Activated CD8-positive, alpha-beta memory T cell treated with anti-CD3 and anti-CD28 coated beads, Interleukin-2, amount 50 U/mL, for 48 hours (primary cell): ENCODE data around the gene CMTM4.
A peak's percentile ranks its signal among the peaks of the same experiment; 100 is the strongest.
"Not testable (repeated sequence)": the region's sequence is repeated elsewhere in the genome, so short reads cannot be mapped to it uniquely, and the experiment has no call there.

Experiments
- DNase-seq: peaks from one replicate; pipeline ENCODE4 v3.0.0-alpha.2; 2020

The CMTM4 gene

DNA sequence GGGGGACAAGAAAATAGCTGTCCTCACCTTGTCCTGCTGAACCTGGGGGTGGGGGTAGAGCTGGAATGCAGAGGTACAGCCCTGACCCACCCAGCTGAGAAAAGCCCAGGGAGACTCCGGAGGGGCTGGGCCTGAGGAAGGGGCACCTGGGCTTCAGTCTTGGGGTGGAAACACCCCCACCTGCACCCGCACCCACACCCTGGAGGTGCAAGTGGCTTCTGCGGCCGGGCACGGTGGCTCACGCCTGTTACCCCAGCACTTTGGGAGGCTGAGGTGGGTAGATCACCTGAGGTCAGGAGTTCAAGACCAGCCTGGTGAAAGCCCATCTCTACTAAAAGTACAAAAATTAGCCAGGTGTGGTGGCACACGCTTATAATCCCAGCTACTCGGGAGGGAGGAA lies 84.6 kb downstream of the CMTM4 start:
- DNase-seq: not testable (repeated sequence)

DNA sequence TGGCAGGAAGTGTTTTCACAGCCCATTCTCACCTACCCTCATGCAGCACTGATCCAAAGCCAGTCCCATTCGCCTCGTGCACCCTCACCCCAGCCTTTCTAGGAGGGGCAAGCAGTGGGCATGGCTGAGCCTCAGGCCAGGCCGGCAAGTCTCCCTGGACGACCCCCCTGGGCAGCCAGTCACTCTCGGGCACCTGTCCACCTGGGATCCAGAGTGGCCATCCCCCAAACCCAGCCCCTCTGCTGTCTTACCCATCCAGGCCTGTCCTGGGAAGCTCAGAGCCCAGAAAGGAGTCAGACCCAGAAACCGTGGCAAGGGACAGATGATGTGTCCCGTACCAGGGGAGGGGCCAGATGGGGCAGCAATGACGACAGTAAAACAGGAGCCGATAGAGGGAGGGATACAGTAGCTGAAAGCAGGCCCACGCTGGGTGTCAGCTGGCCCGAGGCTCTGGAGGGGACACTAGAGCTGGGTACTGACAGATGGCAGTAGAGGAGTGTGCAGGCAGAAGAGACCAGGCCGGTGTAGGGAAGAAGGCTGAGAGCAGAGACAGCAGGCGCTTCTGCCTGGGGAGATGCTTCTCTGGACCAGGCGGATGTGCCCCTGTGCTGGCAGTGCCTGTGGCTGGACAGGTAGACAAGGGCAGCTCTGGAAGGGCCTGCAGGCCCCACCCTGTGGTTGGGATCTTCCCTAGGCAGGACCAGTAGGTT lies 86.3 kb downstream of the CMTM4 start:
- no peak for DNase-seq

DNA sequence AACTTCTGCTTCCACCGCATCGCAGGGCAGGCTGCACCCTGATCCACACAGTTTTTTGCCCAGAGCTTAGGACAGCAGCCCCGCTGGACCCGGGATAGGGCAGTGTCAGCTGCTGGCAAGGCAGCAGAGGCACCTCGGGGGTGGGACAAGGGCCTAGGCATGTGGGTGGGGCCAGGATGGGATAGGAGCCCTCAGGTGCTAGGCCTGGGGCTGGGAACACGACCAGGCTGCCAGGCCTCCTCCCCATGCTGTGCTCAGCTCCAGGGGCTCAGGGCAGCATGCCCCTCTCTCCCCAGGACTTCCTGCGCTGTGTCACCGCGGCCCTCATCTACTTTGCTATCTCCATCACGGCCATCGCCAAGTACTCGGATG lies 87.4 kb downstream of the CMTM4 start:
- DNase-seq: no peak

DNA sequence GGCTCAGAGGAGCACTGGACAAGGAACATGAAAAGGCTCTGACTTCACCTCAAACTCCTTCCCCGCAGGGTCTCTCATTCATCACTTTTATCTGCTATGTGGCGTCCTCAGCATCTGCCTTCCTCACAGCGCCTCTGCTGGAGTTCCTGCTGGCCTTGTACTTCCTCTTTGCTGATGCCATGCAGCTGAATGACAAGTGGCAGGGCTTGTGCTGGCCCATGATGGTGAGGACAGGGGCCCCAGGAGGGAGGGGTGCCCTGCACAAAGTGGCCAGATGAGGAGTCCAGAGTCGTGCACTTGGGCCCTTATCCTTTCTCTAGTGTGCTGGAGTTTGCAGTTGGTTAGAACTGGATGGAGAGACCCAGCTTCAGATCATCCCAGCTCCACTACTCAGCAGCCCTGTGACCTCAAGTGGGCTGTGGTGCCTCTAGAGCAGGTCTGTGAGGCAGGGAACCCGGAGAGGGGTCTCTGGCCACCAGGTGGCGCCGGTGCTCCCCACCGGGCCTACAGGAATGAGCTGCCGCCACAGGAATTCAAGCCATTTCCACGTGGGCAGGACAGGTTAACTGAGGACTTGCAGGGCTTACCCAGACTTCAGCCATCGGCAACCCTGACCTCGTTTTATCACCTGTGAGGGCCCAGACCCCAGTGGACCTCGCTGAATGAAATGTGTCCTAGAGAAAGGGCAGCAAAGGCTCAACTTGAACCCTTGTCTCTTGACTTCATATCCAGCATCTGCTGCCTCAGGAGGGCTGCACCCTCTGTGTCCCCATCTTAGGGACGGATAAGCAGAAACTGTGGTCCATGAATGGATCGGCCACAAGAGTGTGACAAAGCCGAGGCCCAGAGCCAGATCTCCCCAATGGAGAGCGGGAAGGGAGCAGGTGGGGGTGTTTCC lies 88.1 kb downstream of the CMTM4 start:
- peak; percentile 96 for DNase-seq

DNA sequence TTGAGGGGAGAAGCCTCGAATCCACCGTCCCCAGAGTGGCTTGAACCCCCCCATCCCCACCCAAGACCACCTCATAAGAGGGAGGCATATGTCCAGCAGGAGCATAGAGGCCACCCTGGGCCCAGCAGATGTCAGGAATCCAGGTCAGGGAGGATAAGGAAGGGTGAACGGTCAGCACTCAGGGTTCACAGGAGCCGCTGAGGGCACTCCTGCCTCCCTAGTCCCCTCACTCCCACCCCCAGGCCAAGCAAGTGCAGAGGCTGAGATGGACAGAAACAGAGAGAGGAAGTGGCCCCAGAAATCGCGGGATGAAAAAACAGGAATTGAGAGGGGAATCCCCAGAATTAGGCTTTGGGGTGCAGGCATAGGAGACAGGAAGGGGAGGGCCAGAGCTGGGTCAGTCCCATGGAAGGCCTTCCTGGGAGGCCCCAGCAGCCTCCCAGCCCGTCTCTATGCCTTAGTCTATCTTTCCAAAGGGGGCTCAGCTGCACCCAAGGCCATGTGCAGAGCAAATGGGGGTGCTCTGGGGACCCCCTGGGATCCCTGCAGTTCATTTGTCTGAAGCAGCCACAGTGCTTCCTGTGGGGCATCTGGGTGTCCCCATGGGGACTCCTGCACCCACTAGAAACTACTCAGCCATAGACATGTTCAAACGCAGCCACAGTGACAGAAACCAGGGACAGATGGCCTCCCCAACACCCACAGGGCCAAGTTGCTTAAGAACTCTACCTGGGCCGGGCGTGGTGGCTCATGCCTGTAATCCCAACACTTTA lies 90.4 kb downstream of the CMTM4 start:
- DNase-seq: no peak

DNA sequence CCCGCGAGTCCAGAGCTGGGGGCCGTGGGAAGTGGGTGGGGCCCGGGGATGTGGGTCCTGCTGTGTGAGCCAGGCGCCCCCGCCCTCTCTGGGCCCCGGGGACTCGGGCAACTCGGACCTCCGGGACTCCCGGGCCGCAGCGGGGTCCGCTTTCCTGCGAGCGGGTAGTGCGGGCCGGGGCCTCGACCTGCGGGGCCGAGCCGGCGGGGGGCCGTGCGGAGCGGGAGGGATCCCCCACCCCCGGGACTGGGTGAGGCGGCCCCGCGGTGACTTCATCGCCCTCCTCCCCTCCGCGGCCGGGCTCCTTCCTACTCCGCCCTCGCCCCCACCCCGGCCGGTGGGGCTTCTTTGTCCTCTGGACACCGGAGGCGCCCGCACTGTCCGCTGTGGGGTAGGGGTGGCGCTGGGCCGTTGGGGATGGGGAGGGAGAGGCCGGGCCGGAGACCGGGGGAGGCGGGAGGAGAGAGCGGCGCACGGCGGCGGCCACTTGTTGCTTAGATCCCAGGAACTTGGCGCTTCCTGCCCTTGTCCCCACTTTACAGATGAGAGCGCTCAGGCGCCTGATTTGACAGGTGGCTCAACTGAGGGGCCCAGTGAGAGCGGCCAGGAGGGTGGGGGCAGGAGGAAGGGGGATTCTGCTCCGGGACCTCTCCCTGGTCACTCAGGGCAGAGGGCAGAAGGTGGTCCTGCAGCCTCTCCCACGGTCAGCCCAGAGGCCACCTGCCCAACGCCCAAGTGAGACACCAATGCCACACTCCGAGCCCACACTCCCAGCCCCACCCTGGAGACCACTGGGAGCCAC lies 91.2 kb downstream of the CMTM4 start:
- DNase-seq: peak; percentile 76

GRCh38 chr16:66604376-66605176 lies 92.0 kb downstream of the CMTM4 start, which contains the start of gene CMTM3:
CMTM3 (plus strand) TSS chr16:66604704; CDS start chr16:66604806, 102 bp downstream.
- peak; percentile 89 for DNase-seq

DNA sequence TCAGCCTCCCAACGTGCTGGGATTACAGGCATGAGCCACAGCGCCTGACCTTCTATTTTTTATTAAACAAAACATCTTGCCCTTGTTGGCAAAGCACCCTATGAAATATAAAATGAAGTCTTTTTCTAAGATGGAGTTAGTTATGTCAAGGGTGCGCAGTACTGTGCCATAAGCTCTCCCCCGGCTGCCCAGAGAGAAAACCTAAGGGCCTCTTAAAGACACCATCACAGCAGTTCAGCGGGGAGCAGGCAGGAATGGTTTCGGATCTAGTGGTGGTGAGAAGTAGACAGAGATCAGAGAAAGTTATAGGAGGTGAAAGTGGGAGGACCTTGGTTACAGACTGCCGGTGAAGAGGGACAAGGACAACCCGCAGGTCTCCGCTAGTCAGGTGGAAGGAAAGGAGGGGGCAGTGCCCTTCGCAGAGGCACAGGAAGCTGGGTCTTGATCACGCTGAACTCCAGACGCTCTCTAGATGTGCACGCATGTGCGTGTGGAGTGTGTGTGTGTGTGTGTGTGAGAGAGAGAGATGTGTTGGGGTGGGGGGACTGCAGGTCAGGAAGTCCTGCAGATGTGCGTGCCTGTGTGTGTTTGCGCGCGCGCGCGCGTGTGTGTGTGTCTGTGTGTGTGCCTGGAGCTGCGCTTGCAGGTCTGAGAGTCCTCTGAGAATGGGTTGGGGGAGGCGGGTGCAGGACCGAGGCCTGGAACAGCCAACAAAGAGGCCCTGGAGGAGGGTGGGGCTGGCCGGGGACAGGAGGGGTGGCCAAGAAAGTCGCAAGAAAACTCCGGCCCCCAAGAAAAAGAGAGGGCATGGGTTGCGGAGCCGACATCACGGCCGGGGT lies 92.8 kb downstream of the CMTM4 start:
- DNase-seq: peak; percentile 85

- DNase-seq: no peak
Measured at GRCh38 chr16:66601471-66601870, 95.1 kb downstream of the CMTM4 start.

DNA sequence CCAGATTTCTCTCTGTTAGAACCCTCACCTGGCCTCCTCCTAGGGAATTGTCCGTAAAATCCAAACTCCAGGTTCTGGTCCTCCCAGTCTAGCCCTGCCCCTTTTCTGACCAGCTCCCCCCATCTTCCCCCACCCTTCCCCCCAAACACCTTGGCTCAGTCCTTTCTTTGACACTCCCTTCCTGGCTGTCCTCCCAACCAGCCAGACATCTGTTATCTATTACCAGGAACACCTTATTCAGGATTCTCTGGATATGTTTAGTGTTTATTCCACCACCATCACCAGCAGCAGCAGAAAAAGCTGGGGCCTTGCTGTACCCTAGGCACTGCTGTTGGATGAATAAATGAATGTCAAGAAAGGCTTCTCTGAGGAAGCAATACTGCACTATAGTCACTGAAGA lies 96.1 kb downstream of the CMTM4 start:
- no peak for DNase-seq

GRCh38 chr16:66599726-66600125 lies 96.8 kb downstream of the CMTM4 start:
- DNase-seq: no peak

DNA sequence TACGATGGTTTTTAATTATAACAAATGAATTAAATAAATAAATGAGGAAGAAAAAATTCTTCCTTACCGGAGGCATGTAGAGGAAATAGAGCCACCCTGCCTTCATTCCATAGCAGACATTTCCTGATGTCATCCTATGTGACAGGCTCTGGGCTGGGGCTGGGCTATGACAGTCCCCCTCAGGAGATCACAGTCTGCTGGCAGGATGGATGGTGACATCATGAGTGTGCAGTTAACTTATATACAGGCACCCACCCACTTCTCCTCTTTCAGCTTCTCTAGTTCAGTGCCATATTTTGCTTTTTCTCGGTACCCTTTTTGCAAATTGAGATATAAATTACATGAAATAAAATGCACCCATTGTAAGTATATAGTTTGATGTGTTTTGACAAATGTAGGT lies 98.4 kb downstream of the CMTM4 start:
- no peak for DNase-seq

- no peak for DNase-seq
Measured at GRCh38 chr16:66596986-66597848, 99.3 kb downstream of the CMTM4 start.

DNA sequence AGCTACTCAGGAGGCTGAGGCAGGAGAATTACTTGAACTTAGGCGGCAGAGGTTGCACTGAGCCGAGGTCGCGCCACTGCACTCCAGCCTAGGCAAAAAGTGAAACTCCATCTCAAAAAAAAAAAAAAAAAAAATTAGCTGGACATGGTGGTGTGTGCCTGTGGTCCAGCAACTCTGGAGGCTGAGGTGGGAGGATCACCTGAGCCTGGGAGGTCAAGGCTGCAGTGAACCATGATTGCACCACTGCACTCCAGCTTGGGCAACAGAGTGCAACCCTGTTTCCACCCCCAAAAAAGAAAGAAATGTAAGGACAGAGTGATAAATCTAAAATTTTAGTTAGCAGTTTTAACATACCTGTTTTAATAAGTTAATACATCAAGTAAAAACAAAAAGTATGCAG lies 100.0 kb downstream of the CMTM4 start:
- DNase-seq: not testable (repeated sequence)

DNA sequence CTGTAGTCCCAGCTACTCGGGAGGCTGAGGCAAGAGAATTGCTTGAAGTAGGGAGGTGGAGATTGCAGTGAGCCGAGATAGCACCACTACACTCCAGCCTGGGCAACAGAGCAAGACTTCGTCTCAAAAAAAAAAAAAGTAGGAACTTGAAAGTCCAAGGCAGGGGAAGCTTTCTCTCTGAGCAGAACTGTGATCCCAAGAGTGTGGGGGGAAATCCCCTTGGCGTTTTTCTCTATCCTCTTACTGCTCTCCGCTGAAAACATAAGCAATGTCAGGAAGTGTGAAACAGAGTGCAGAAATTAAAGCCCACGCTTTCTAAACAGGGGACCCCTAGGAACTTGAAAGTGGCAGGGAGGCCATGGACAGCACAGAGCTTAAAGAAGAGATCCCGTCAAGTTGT lies 101.8 kb downstream of the CMTM4 start:
- DNase-seq: no peak

DNA sequence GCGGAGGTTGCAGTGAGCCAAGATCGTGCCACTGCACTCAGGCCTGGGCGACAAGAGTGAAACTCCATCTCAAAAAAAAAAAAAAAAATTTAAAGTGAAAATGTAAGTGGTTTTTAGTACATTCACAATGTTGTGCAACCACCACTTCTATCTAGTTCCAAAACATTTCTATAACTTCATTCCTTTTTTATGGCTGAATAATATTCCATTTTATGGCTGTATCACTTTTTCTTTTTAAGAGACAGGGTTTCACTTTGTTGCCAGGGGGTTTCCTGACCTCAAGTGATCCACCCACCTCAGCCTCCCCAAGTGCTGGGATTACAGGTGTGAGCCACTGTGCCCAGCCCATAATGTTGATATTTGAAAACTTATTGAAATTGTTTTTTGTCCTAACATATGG lies 103.7 kb downstream of the CMTM4 start:
- DNase-seq: no peak

- no peak for DNase-seq
Measured at GRCh38 chr16:66592241-66592640, 104.3 kb downstream of the CMTM4 start.

GRCh38 chr16:66591018-66591417 lies 105.5 kb downstream of the CMTM4 start:
- DNase-seq: peak; percentile 42

GRCh38 chr16:66590322-66590721 lies 106.2 kb downstream of the CMTM4 start:
- DNase-seq: peak; percentile 42
